Left lobe of liver (tissue), 2 donors: Measurements from ENCODE around the gene GLIS1. TPM values are rescaled to one million over a fixed set of nuclear protein-coding genes. Genes with fewer than 3 reads are reported as not detected.

Experiments used
- ATAC-seq: fragments of 200-7000 bp; cut with Tn5 transposase; one replicate; pipeline ENCODE4 v1.9.1; 2020; ENCODE audit warnings: mild to moderate bottlenecking, moderate library complexity
- DNase-seq: peaks from one replicate; pipeline ENCODE4 v3.0.0-alpha.2; 2020; ENCODE audit warnings: low spot score
- total RNA-seq: library from RNA; stranded (reverse); gene quantifications from one replicate; pipeline ENCODE4 v1.2.1, GENCODE V29; 2021
- donor health status: DM: no; HTN: no; CAD: no; lungs with moderate emphysema.
- donor health status: DM: no; HTN: yes; CAD: no.

GLIS1 gene
- total RNA-seq, 1 donor from 2014 or later, result not detected

GRCh38 chr1:53736290-53736689, 2.7 kb downstream of the GLIS1 start:
- ATAC-seq (no peak), DNase-seq (no peak)

- DNase-seq, result no peak
- ATAC-seq, result no peak
These were observed 3.3 kb downstream of the GLIS1 start for GRCh38 chr1:53735681-53736080.

- DNase-seq, result no peak
- ATAC-seq, result no peak
These were observed 3.7 kb downstream of the GLIS1 start for GRCh38 chr1:53735261-53735660.

GRCh38 chr1:53734650-53735211, 4.2 kb downstream of the GLIS1 start:
- no peak for DNase-seq
- ATAC-seq, result no peak

GRCh38 chr1:53733975-53734649, 4.9 kb downstream of the GLIS1 start:
- ATAC-seq, result no peak
- DNase-seq, result no peak

GRCh38 chr1:53733447-53733931, 5.5 kb downstream of the GLIS1 start:
- DNase-seq (no peak), ATAC-seq (no peak)

GRCh38 chr1:53732912-53733317, 6.0 kb downstream of the GLIS1 start:
- ATAC-seq (no peak), DNase-seq (no peak)

- DNase-seq (no peak), ATAC-seq (no peak)
These were observed 6.6 kb downstream of the GLIS1 start for GRCh38 chr1:53732409-53732808.

GRCh38 chr1:53731779-53732305, 7.1 kb downstream of the GLIS1 start:
- DNase-seq, result no peak
- no peak for ATAC-seq

- DNase-seq (no peak), ATAC-seq (no peak)
These were observed 7.8 kb downstream of the GLIS1 start for GRCh38 chr1:53731043-53731600.

GRCh38 chr1:53730224-53730865, 8.6 kb downstream of the GLIS1 start:
- DNase-seq (no peak), ATAC-seq (no peak)

- ATAC-seq (no peak), DNase-seq (no peak)
These were observed 9.3 kb downstream of the GLIS1 start for GRCh38 chr1:53729456-53730223.

GRCh38 chr1:53728702-53729455, 10.1 kb downstream of the GLIS1 start:
- DNase-seq (no peak), ATAC-seq (no peak)

- DNase-seq, result no peak
These were observed 10.8 kb downstream of the GLIS1 start for GRCh38 chr1:53728196-53728595.

GRCh38 chr1:53727461-53728092, 11.4 kb downstream of the GLIS1 start:
- ATAC-seq (no peak), DNase-seq (no peak)

More at GRCh38 chr1:53728196-53728595, 10.8 kb downstream of the GLIS1 start:
- ATAC-seq, result no peak

- no peak for DNase-seq
- ATAC-seq, result no peak
These were observed 12.9 kb downstream of the GLIS1 start for GRCh38 chr1:53726009-53726600.

- ATAC-seq, result no peak
- no peak for DNase-seq
These were observed 13.7 kb downstream of the GLIS1 start for GRCh38 chr1:53725238-53725689.

GRCh38 chr1:53722025-53722424, 16.9 kb downstream of the GLIS1 start:
- no peak for DNase-seq
- ATAC-seq, result no peak

GRCh38 chr1:53721088-53721487, 17.9 kb downstream of the GLIS1 start:
- ATAC-seq (no peak), DNase-seq (no peak)
